ENCODE results near the gene SPDYE16. TPM values are rescaled to one million over a fixed set of nuclear protein-coding genes. Genes with fewer than 3 reads are reported as not detected.

SPDYE16 gene
- total RNA-seq, 1 donor from 2014 or later = not detected

Other genes with a start within 250 kb of the SPDYE16 start
- gene HSPB1, start 240.6 kb downstream of the SPDYE16 start, total RNA-seq = 688 and 1,027 TPM in 2 replicates
- 145 and 198 TPM in 2 replicates for gene YWHAG, start 184.3 kb downstream of the SPDYE16 start, total RNA-seq
- gene SSC4D, start 133.6 kb downstream of the SPDYE16 start, total RNA-seq = 1.4 and 2.0 TPM in 2 replicates
- 1.1 and 4.0 TPM in 2 replicates for gene ZP3, start 118.3 kb downstream of the SPDYE16 start, total RNA-seq
- 20.4 and 27.3 TPM in 2 replicates for gene DTX2, start 81.6 kb downstream of the SPDYE16 start, total RNA-seq
- gene UPK3B, start 32.7 kb downstream of the SPDYE16 start, total RNA-seq = 1.1 TPM in 1 of 2 replicates, not detected in the other
- 3.1 and 7.1 TPM in 2 replicates for gene POMZP3, start 84.0 kb upstream of the SPDYE16 start, total RNA-seq

Measured in glomerular endothelial cell (primary cell).